Uterus (tissue), 2 donors: ENCODE measurements around the gene COL5A3.

ENCODE experiments used
- POLR2A ChIP-seq, 2 donors: fragments of 450-650 bp; IDR thresholded peaks; one replicate each; pipeline ENCODE4 v1.6.1; 2016; ENCODE audit warnings: antibody characterized with exemption in 2 of 2, mild to moderate bottlenecking in 1 of 2, moderate library complexity in 1 of 2
- TF ChIP-seq, protein P1 (sequence below), 4 experiments: fragments of 200-600 bp in 2 of 4; fragments of 450-650 bp in 2 of 4; sonication (generic) in 2 of 4; IDR thresholded peaks; one replicate each; pipeline ENCODE4 v1.5.1; 2016 to 2019; ENCODE audit warnings: antibody characterized with exemption in 4 of 4, mild to moderate bottlenecking in 2 of 4, moderate library complexity in 1 of 4

DNA sequence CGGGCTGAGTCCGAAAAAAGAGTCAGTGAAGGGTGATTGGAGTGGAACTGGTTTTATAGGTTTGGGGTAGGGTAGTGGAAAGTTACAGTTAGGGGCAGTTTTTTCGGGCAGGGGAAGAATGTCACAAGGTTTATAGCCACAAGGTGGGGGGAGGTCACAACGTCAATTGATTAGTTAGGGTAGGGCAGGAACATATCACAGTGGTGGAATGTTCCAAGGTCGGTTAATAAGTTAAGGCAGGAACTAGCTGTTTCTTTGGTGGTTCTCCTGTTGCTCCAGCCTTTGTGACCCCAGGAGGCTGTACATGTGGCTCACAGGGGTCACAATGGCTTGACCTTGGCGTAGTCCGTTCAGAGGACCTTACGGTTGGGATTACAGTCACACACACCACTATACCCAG is 23.3 kb upstream of the COL5A3 start:
- TF ChIP-seq, protein P1, sequence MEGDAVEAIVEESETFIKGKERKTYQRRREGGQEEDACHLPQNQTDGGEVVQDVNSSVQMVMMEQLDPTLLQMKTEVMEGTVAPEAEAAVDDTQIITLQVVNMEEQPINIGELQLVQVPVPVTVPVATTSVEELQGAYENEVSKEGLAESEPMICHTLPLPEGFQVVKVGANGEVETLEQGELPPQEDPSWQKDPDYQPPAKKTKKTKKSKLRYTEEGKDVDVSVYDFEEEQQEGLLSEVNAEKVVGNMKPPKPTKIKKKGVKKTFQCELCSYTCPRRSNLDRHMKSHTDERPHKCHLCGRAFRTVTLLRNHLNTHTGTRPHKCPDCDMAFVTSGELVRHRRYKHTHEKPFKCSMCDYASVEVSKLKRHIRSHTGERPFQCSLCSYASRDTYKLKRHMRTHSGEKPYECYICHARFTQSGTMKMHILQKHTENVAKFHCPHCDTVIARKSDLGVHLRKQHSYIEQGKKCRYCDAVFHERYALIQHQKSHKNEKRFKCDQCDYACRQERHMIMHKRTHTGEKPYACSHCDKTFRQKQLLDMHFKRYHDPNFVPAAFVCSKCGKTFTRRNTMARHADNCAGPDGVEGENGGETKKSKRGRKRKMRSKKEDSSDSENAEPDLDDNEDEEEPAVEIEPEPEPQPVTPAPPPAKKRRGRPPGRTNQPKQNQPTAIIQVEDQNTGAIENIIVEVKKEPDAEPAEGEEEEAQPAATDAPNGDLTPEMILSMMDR (IDR thresholded peaks at IDR 0.05), result no peak
- TF ChIP-seq POLR2A (IDR thresholded peaks at IDR 0.05), result no peak
